Measurements from ENCODE around the gene SERINC5. TPM values are rescaled to one million over a fixed set of nuclear protein-coding genes. Genes with fewer than 3 reads are reported as not detected.

The SERINC5 gene
- total RNA-seq, 6 experiments from 2014 or later, result 16.4 to 28.1 (median 19.9) TPM

DNA sequence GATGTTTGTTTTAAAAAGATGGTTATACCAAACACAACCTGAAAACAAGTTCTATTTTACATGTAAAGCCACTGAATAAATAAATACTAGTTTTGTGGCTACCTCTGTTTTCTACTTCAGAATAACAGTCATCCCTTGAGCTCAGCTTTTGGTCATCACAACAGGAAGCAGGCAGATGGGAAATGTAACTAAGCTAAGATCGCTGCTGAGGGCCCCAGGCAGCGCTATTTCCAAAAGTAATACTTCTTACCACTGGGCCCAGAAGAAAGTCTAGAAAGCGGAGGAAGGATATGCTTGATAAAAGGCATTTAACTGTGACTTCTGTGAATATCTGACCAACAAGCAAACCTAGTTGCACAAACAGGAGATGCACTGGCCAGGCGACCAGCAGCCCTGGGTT is 61.4 kb downstream of the SERINC5 start:
- peaks cover 5% of the 10 kb centered on the region; the same call in 1 of the 2 replicates for H3K36me3 Mint-ChIP-seq (ENCODE audit: low read depth)
- no peak overlapping the region for H3K4me3 Mint-ChIP-seq
- no peaks in the 10 kb centered on the region for H3K9me3 Mint-ChIP-seq
- peaks cover 45% of the 10 kb centered on the region for H3K4me1 Mint-ChIP-seq (ENCODE audit: low read depth)
- no peak for DNase-seq
- no peak overlapping the region for H3K27ac Mint-ChIP-seq
- TF ChIP-seq, protein P1, sequence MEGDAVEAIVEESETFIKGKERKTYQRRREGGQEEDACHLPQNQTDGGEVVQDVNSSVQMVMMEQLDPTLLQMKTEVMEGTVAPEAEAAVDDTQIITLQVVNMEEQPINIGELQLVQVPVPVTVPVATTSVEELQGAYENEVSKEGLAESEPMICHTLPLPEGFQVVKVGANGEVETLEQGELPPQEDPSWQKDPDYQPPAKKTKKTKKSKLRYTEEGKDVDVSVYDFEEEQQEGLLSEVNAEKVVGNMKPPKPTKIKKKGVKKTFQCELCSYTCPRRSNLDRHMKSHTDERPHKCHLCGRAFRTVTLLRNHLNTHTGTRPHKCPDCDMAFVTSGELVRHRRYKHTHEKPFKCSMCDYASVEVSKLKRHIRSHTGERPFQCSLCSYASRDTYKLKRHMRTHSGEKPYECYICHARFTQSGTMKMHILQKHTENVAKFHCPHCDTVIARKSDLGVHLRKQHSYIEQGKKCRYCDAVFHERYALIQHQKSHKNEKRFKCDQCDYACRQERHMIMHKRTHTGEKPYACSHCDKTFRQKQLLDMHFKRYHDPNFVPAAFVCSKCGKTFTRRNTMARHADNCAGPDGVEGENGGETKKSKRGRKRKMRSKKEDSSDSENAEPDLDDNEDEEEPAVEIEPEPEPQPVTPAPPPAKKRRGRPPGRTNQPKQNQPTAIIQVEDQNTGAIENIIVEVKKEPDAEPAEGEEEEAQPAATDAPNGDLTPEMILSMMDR (IDR thresholded peaks at IDR 0.05), result no peak
- peaks cover 4% of the 10 kb centered on the region; the same call in 1 of the 2 replicates for H3K27me3 Mint-ChIP-seq (ENCODE audit: insufficient read depth)

DNA sequence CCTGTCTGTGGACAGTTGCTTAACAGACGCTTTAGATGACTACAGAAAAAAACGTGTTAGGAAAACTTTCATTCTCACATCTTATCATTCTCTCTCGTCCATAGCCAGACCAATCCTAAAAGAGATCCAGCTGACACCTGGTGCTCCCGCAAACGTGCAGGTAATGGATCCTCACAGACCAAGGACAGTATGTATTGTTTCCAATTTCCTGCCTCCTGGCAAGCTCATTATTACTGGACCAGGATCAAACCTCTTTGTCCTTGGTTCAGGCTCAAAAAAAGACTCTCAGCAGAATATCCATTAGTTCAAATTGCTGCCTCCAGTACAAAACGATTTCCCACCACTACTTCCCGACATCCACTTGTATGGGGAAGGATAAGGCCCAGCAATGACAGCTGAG is 62.4 kb downstream of the SERINC5 start:
- TF ChIP-seq, protein P1 (IDR thresholded peaks at IDR 0.05), result no peak
- Mint-ChIP-seq H3K27me3 (ENCODE audit: insufficient read depth) (peaks cover 4% of the 10 kb centered on the region; the same call in 1 of the 2 replicates), H3K27ac (peak overlapping the region; percentile 47), H3K4me1 (ENCODE audit: low read depth) (peaks cover 45% of the 10 kb centered on the region), H3K36me3 (ENCODE audit: low read depth) (peaks cover 5% of the 10 kb centered on the region; the same call in 1 of the 2 replicates), H3K4me3 (peak overlapping the region; percentile 39), H3K9me3 (no peaks in the 10 kb centered on the region)
- DNase-seq, result no peak

DNA sequence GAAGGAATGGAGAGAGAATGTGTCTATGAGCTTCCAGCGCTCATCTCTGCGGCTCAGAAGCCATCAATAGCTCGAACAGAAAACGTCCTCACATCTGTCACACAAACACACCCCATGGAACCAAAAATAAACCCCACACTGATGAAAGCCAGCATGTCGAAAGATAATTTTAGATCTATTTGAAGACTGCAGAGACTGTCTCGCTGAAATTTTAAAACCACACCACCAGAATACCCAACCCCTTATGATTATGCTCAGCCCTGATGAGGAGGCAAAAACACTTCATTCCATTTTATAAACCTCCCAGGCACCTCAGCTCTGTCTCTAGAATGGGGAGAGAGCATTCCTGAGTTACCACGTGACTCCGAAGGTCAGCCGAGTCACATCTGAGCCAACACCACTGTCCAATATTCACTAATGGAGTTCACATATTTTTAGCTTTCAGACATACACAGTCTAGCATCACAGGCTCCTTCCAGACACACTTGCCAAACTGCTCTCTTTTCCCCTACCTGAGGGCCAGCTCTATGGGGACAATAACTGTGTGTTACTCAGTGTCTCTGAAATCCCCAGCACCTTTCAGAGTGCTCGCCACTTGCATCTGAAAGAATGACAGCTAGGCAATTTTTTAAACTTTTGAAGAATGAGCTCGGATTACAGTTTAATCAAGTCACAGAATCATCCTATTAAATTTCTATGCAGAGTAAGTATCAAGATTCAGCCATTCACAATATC is 63.2 kb downstream of the SERINC5 start:
- peaks cover 4% of the 10 kb centered on the region; the same call in 1 of the 2 replicates for H3K27me3 Mint-ChIP-seq (ENCODE audit: insufficient read depth)
- TF ChIP-seq, protein P1 (IDR thresholded peaks at IDR 0.05), result no peak
- H3K9me3 Mint-ChIP-seq, result no peaks in the 10 kb centered on the region
- DNase-seq, result peak; percentile 28
- H3K27ac Mint-ChIP-seq, result peak overlapping the region; percentile 47
- H3K36me3 Mint-ChIP-seq (ENCODE audit: low read depth), result peaks cover 6% of the 10 kb centered on the region; the same call in 1 of the 2 replicates
- H3K4me1 Mint-ChIP-seq (ENCODE audit: low read depth), result peaks cover 46% of the 10 kb centered on the region
- H3K4me3 Mint-ChIP-seq, result peak overlapping the region; percentile 39

DNA sequence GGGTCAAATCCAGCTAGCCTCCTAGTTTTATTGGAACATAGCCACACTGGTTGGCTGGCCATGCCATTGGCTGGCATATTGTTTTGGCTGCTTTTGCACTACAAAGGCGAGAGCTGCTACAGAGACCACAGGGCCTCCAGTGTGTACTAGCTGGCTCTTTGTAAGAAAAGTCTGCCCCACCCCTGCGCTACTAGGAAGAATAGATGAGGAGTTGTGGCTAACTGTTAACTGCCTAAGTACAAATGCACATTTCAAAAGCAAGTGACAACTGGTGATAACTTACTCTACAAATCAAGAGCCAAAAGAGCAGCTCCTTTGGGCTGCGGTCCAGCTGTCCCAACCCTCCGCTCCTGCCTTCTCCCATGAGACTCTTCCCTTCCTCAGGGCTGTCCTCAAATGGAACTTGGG is 63.9 kb downstream of the SERINC5 start:
- peak overlapping the region; percentile 39; the same call in 1 of the 2 replicates for H3K4me3 Mint-ChIP-seq
- H3K36me3 Mint-ChIP-seq (ENCODE audit: low read depth), result peaks cover 12% of the 10 kb centered on the region; the same call in 1 of the 2 replicates
- peaks cover 53% of the 10 kb centered on the region for H3K4me1 Mint-ChIP-seq (ENCODE audit: low read depth)
- no peaks in the 10 kb centered on the region for H3K9me3 Mint-ChIP-seq
- DNase-seq, result no peak
- TF ChIP-seq, protein P1 (IDR thresholded peaks at IDR 0.05), result no peak
- H3K27me3 Mint-ChIP-seq (ENCODE audit: insufficient read depth), result peaks cover 4% of the 10 kb centered on the region; the same call in 1 of the 2 replicates
- peak overlapping the region; percentile 47 for H3K27ac Mint-ChIP-seq

DNA sequence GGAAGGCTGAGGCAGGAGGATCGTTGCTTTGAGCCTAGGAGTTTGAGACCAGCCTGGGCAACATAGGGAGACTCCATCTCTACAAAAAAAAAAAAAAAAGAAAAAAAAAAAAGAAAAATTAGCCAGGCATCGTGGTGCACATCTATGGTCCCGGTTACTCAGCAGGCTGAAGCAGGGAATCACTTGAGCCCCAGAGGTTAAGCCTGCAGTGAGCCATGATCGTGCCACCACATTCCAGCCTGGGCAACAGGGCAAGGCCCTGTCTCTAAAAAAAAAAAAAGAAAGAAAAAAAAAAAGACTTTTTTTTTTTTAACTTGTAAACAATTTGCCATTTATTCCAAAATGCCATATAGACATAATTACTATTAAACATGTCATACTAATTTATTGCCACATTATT is 64.5 kb downstream of the SERINC5 start:
- H3K36me3 Mint-ChIP-seq (ENCODE audit: low read depth), result peaks cover 10% of the 10 kb centered on the region; the same call in 1 of the 2 replicates
- peaks cover 4% of the 10 kb centered on the region; the same call in 1 of the 2 replicates for H3K27me3 Mint-ChIP-seq (ENCODE audit: insufficient read depth)
- peaks cover 56% of the 10 kb centered on the region for H3K4me1 Mint-ChIP-seq (ENCODE audit: low read depth)
- H3K27ac Mint-ChIP-seq, result no peak overlapping the region; the same call in 1 of the 2 replicates
- no peaks in the 10 kb centered on the region for H3K9me3 Mint-ChIP-seq
- TF ChIP-seq, protein P1 (IDR thresholded peaks at IDR 0.05), result no peak
- no peak for DNase-seq
- H3K4me3 Mint-ChIP-seq, result no peak overlapping the region
